ENCODE data around the gene ISCU.
"Not testable (repeated sequence)": the region's sequence is repeated elsewhere in the genome, so short reads cannot be mapped to it uniquely, and the experiment has no call there.

Gene ISCU

GRCh38 chr12:108618079-108618952 is 55.9 kb downstream of the ISCU start:
- DNase-seq (ENCODE audit: low read depth in 2 of 2): peak; percentile 67 to 68

DNA sequence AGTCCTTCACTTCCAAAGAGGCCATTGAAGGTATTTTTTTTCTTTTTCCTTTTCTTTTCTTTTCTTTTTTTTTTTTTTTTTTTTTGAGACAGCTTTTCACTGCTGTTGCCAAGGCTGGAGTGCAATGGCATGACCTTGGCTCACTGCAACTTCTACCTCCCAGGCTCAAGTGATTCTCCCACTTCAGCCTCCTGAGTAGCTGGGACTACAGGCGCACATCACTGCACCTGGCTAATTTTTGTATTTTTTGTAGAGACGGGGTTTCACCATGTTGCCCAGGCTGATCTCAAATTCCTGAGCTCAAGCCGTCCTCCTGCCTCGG is 56.5 kb downstream of the ISCU start:
- not testable (repeated sequence) for DNase-seq (ENCODE audit: low read depth in 2 of 2)

All from stimulated activated CD8-positive, alpha-beta memory T cell treated with anti-CD3 and anti-CD28 coated beads, Interleukin-15, amount 100 ng/mL, for 48 hours (primary cell).